PFSK-1 (cell line): ENCODE data around the gene ACO1.

ENCODE experiments used
- FOXP2 ChIP-seq: optimal IDR thresholded peaks from 2 replicates; pipeline ENCODE3; 2011; ENCODE audit warnings: borderline replicate concordance, control low read depth, inconsistent platforms; ENCODE audit not compliant: insufficient read depth; ENCODE audit errors: extremely low read length, extremely low read depth
- POLR2AphosphoS5 ChIP-seq: IDR thresholded peaks from 2 replicates; pipeline ENCODE4 v1.6.1; 2012; ENCODE audit warnings: low read depth, mild to moderate bottlenecking, control low read depth, low read length, moderate library complexity
- REST ChIP-seq, 2 experiments: IDR thresholded peaks; 2 replicates each; pipeline versions ENCODE4 v1.6.1 to v1.8.0; 2011 to 2012; ENCODE audit warnings: low read depth in 2 of 2, low read length in 2 of 2, control low read depth in 1 of 2, inconsistent platforms in 1 of 2, mild to moderate bottlenecking in 1 of 2, moderate library complexity in 1 of 2; ENCODE audit not compliant: insufficient read depth in 1 of 2
- SIN3A ChIP-seq: IDR thresholded peaks from 2 replicates; pipeline ENCODE4 v1.6.1; 2012; ENCODE audit warnings: mild to moderate bottlenecking, low read length, moderate library complexity, borderline replicate concordance; ENCODE audit not compliant: insufficient read depth
- TAF1 ChIP-seq: IDR thresholded peaks from 2 replicates; pipeline ENCODE4 v1.6.1; 2012; ENCODE audit warnings: low read length, control low read depth, borderline replicate concordance; ENCODE audit not compliant: insufficient read depth

Gene ACO1

DNA sequence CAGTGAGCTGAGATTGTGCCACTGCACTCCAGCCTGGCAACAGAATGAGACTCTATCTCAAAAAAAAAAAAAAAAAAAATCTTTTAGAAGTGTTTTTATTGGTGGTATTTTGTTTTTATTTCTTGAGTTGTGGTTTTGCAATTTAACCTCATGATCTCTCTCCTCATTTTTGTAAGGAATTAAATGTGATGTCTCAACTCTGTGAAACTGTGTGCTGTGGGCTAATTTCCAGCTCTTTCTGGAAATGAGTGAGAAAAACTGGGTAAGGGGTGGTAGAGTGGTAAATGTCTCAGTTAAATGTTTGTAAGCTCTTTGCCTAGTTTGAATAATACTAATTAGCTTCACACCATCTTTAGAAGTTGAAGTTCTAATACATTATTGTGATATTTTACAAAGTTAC is 29.0 kb downstream of the ACO1 start:
- TF ChIP-seq SIN3A (no peak), FOXP2 (no peak), TAF1 (no peak), POLR2AphosphoS5 (no peak)

- no peak for TF ChIP-seq TAF1
Measured at GRCh38 chr9:32414856-32415255, 30.4 kb downstream of the ACO1 start.

DNA sequence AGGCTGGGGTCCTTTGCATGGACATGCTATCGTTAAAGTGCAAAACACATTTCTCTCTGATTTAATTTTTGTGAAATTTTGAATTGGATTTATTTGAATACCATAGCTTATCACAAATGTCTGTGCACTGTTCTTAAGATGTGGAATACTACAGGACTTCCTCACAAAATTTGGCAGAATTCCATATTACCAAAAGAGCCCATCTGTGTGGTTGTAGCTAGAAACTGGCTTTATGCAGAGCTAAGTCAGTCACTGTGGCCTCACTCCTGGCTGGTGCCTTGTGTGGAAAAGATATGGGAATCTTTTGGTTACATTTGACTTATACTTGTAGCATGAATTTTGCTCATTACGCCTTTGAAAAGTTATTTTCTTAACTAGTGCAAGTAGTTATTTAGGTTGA is 35.5 kb downstream of the ACO1 start:
- TF ChIP-seq TAF1, result no peak
- no peak for TF ChIP-seq FOXP2
- TF ChIP-seq SIN3A, result no peak
- no peak for TF ChIP-seq POLR2AphosphoS5
- TF ChIP-seq REST (IDR thresholded peaks at IDR 0.05; ENCODE audit: insufficient read depth in 1 of 2, low read depth in 2 of 2, low read length in 2 of 2), result no peak

DNA sequence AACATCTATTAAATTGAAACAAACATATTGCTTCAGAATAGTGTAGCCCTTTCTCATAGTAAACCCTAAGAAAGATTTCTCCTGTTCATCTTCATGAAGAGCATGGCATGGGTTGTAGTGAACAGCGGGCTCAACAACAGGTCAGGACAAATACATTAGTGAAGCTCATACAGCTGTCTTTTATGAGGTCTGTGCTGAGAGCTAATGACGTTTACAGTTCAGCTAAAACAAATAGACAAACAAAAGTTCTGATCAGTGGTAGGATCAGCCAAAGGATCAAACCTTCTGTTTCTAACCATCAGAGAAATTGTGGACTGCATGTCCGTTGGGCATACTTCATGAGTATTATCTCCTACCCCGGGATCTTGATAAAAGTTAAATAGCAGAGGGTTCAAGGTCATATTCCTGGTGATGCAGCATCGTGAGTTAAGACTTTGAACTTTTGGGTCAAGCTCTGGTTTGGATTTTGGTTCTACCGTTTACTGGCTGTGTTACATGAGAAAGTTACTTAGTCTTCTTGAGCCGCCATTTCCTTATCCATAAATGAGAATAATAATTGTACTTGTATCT is 37.9 kb downstream of the ACO1 start:
- no peak for TF ChIP-seq SIN3A
- TF ChIP-seq FOXP2, result no peak
- TF ChIP-seq REST (IDR thresholded peaks at IDR 0.05; ENCODE audit: insufficient read depth in 1 of 2, low read depth in 2 of 2, low read length in 2 of 2), result no peak
- TF ChIP-seq TAF1, result no peak
- TF ChIP-seq POLR2AphosphoS5, result no peak

DNA sequence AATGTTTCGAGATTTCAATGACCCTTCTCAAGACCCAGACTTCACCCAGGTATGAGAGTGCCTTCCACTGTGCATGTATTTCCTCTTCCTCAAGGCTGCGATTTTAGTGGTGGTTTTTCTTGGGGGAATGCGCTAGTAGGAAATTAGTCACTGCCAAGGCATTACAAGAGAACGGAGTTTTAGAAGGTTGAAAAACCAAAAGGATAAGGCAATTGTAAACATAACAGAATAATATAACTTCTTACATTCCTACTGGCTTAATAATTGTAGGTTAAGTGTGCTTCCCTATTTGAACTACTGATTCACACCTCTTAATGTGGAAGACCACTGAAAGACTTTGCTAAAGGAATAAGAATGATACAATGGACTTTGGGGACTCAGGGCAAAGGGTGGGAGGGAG is 38.9 kb downstream of the ACO1 start:
- TF ChIP-seq SIN3A (no peak), FOXP2 (no peak), REST (IDR thresholded peaks at IDR 0.05; ENCODE audit: insufficient read depth in 1 of 2, low read depth in 2 of 2, low read length in 2 of 2) (no peak), POLR2AphosphoS5 (no peak), TAF1 (no peak)

DNA sequence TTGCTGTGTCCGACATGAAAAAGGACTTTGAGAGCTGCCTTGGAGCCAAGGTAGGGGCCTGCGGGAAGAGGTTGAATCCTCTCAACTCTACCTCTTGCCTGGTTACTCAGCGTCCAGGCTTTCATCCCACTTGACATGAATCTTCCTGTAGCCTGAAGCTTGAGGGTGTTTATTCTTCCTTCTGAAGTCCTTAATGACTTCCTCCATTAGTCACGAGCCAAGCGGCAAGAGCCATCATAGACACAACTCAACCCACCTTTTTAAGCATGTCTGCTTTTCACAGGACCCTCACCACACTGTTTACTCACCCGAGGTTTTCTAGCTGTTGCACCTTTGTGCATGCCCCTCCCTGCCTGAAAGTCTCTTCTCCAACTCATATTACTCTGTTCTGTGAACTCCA is 40.2 kb downstream of the ACO1 start:
- TF ChIP-seq REST (IDR thresholded peaks at IDR 0.05; ENCODE audit: insufficient read depth in 1 of 2, low read depth in 2 of 2, low read length in 2 of 2) (no peak), FOXP2 (no peak), TAF1 (no peak), POLR2AphosphoS5 (no peak), SIN3A (no peak)
